GM12864 (cell line): ENCODE results near the gene GOLGA6L25.
A peak's percentile ranks its signal among the peaks of the same experiment; 100 is the strongest.
"Not testable (repeated sequence)": the region's sequence is repeated elsewhere in the genome, so short reads cannot be mapped to it uniquely, and the experiment has no call there.

Experiments
- DNase-seq: peaks from one replicate; pipeline ENCODE4 v3.0.0-alpha.2; 2011; ENCODE audit warnings: low read depth
- H3K4me3 ChIP-seq: 2 replicates; pipeline ENCODE4 v1.5.1; 2011; ENCODE audit warnings: mild to moderate bottlenecking, low read depth, low read length, control low read depth

Gene GOLGA6L25, protein sequence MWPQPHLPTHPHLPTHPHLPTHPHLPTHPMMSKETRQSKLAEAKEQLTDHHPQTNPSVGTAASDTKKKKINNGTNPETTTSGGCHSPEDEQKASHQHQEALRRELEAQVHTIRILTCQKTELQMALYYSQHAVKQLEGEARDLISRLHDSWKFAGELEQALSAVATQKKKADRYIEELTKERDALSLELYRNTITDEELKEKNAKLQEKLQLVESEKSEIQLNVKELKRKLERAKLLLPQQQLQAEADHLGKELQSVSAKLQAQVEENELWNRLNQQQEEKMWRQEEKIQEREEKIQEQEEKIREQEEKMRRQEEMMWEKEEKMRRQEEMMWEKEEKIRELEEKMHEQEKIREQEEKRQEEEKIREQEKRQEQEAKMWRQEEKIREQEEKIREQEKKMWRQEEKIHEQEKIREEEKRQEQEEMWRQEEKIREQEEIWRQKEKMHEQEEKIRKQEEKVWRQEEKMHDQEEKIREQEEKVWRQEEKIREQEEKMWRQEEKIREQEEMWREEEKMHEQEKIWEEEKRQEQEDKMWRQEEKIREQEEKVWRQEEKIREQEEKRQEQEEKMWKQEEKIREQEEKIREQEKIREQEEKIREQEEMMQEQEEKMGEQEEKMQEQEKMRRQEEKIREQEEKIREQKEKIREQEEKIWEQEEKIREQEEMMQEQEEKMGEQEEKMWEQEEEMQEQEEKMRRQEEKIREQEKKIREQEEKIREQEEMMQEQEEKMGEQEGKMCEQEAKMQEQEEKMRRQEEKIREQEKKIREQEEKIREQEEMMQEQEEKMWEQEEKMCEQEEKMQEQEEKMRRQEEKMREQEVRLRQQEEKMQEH

DNA sequence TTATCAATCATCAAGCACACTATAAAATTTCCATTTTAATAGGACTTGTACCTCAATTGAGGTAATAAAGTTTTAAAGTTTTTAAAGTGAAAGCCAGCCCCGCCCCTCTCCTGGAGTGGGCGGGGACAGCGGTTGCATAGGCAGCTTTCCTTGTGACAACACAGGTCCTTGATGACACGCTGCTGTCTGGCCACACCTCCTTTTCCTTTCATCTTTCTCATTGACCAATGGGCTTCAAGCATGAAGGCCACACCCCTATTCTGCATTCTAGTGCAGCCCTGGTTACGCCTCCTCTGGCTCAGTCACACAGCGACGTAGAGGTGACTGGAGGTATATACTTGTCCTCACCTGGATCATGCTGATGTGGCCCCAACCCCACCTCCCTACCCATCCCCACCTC, at the start of gene GOLGA6L25:
Gene GOLGA6L25, plus strand, starts transcription at position 301 of the 400 bp plus-strand sequence. Its CDS starts 61 bp downstream, at position 362.
- not testable (repeated sequence) for DNase-seq

DNA sequence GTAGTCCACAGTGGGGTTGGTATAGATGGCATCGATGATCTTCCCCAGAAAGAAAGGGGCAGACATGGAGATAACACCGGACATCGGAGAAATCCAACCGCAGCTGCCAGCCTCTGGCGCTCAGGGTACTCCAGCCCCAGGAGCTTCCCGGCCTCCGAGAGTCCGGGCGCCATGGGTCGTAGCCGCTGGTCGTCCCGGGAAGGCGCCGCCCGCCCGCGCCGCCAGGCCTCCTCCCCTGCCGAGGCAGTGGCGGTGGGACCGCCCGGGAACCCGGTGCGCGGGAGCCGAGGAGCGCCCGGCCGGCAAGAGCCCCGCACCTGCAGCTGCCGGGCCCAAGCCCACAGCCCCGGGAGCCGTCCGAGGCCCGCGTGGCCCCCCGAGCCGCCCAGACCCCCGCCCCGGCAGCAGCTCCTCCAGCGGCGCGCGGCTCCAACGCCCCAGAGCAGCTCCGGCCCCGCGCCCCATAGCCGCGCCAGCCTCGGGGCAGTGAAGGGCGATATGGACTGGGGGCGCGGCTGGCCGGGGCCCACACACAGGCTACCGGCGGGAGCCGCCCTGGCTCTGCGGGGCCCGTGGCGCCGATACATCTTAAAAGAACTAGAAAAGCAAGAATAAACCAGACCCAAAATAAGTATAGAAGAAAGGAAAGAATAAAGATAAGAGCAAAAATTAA, 45.0 kb upstream of the GOLGA6L25 start:
- H3K4me3 ChIP-seq, DNase-seq: not testable (repeated sequence)

More for the DNA sequence above, at the start of gene GOLGA6L25:
- H3K4me3 ChIP-seq, result not testable (repeated sequence)

DNA sequence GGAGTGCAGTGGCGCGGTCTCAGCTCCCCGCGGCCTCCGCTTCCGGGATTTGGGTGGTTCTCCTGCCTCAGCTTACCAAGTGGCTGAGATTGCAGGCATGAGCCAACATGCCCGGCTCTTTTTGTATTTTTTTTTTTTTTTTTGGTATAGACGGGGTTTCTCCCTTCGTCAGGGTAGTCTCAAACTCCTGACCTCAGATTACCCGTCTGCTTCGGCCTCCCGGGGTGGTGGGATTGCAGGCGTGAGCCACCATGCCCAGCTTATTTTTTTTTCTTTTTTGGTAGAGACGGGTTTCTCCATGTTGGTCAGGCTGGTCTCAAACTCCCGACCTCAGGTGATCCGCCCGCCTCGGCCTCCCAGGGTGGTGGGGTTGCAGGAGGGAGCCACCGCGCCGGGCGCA, 39.2 kb upstream of the GOLGA6L25 start:
- not testable (repeated sequence) for DNase-seq, H3K4me3 ChIP-seq

DNA sequence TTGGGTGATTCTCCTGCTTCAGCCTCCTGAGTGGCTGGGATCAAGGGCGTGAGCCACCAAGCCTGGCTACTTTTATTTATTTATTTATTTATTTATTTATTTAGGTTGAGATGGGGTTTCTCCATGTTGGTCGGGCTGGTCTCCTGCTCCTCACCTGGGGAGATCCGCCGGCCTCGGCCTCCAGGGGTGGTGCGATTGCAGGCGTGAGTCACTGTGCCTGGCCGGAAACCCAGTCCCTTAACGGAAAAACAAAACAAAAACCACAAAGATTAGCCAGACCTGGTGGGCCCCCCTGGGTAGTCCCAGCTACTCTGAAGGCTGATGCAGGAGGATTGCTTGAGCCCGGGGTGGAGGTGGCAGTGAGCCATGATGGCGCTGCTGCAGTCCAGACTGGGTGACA, 38.2 kb upstream of the GOLGA6L25 start:
- not testable (repeated sequence) for DNase-seq, H3K4me3 ChIP-seq

DNA sequence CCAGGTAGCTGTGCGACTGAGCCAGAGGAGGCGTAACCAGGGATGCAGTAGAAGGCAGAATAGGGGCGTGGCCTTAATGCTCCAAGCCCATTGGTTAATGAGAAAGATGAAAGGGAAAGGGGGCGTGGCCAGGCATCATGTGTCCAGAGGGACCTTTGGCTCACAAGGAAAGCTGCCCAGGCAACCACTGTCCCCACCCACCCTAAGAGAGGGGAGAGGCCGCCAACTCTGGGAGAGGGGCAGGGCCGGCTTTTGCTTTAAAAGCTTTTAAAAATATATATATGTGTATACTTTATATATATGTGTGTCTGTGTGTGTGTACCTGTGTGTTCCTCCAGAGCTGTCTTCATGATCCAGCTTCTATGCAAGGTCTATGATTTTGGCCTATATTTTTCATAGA, 20.4 kb upstream of the GOLGA6L25 start, which contains the start of gene GOLGA8G:
Gene GOLGA8G, minus strand, starts transcription at position 18 of the 400 bp plus-strand sequence. CDS start 62 bp downstream, outside the sequence.
- DNase-seq, H3K4me3 ChIP-seq: not testable (repeated sequence)

DNA sequence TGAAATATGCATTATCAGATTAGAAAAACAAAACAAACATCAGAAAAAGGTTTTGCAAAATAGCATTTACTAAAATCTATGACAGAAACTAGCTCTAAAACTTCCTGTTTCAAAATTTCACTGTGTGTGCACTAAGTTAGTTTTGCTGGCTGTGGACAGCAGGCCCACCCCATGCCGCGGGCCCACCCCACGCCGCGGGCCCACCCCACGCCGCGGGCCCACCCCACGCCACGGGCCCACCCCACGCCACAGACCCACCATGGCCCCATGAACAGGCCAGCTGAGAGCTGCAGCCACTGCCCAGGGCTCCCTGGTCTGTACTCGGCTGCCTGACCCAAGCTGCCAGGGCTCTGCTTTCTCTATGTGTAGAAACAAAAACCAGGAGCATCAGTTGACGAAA, 20.0 kb downstream of the GOLGA6L25 start:
- H3K4me3 ChIP-seq, DNase-seq: not testable (repeated sequence)

DNA sequence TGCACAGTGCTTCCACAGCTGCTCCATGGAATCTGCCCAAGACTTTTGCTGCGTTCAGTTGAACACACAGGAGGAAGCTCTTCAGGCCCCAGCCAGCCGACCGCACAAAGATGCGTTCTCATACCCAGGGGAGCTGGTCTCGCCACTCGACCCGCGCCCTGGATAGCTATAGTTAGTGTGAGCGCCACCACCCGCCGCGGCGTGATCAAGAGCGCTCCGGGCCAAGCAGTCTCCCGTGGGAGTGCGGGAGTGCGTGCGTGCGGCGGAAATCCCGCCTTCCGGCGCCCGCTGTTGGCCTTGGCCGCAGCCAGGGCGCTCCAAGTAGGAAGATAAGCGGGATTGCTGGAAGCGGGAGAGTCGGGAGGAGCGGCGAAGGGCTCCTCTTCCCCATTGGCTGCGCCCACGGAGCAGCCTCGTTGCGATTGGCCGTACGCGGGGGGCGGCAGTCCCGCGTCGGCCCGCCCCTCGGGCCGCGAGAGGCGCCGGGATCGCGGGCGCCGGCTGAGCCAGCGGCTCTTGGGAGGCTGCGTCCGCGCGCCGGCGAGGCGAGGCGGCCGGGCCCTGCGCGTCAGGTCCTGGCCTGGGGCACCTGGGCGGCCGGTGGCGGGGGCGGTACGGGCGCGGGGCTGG, 35.7 kb downstream of the GOLGA6L25 start:
- not testable (repeated sequence) for H3K4me3 ChIP-seq, DNase-seq

DNA sequence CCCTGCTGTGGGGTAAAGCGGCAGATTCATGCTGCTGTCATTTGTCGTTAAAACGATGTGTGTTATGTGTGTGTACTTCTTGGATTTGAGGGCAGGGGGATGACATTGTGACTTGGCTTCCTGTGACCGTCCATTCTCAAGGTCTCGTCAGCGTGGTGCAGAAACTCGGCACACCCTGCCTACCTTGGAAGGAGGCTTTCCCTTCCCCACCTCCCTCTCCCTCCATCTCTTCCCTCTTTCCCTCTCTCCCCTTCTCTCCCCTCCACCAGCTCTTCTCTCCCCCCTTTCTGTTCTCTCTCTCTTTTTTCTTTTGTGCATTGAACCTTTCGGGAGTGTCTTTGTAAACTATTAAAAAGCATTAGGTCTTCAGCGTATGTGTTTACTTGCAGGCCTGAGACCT, 36.4 kb downstream of the GOLGA6L25 start:
- not testable (repeated sequence) for DNase-seq
- peak overlapping the region; percentile 44 for H3K4me3 ChIP-seq

DNA sequence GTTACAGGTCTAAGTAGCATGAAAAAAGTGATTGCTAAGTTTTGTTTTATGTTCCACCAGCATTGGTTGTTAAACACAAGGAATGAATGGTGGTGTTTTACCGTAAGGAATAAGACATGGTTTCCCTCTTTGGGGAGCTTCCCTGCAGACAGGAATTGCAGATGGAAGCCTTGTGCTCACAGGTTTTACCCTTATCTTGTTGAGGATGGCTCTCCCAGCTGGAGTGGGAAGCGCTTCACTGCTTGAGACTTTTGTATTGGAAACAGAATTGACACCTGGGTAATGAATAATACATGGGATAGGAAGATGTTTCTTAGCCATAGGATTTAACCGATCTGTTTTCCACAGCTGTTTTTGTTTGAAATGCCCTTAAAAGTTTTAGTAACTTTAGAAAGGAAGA, 39.0 kb downstream of the GOLGA6L25 start:
- not testable (repeated sequence) for DNase-seq, H3K4me3 ChIP-seq

DNA sequence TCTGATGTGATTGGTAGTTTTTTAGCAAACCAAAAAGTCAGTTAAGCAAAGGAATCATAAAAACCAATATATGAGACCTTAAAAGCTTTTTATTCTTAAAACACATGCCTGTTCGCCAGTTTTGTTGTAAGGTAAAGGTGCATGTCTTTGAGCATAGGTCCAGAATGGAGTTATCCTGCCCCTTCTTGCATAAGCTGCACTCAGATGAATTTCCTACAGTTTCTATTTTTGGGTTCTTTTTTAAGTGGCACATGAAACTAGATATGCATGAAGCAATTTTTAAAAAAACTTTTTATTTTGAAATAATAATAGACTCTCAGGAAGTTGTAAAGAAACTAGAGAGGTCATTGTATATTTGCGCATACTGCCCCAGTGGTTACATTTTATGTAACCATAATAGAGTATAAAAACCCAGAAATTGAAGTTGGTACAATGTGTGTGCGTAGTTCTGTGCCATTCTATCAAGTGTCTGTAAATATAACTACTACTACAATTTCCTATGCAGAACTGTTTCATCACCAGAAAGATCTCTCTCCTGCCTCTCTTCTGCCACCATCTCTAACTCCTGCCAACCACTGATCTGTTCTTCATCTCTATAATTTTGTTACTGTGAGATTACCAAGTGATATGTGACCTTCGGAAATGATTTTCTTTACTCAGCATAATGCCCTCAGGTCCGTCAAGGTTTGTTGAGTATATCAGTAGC, 40.2 kb downstream of the GOLGA6L25 start:
- H3K4me3 ChIP-seq, DNase-seq: not testable (repeated sequence)

DNA sequence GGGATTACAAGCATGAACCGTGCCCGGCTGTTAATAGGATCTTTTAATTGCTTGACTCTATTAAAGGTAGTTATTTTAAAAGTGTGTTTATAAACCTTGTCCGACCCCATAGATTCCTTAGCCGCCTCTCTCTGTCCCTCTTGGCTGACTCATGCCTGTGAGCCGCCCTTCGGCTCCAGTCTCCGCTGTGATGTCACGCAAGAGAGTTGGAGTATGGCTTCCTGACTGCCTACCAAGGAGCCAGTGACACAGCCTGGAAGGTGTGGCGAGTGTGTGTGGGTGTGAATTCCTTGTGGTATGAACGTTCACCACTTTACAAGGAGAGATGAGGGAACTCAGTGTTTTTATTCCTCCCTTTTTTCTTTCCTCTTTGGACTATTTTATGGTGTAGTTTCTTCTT, 44.1 kb downstream of the GOLGA6L25 start:
- H3K4me3 ChIP-seq, DNase-seq: not testable (repeated sequence)

DNA sequence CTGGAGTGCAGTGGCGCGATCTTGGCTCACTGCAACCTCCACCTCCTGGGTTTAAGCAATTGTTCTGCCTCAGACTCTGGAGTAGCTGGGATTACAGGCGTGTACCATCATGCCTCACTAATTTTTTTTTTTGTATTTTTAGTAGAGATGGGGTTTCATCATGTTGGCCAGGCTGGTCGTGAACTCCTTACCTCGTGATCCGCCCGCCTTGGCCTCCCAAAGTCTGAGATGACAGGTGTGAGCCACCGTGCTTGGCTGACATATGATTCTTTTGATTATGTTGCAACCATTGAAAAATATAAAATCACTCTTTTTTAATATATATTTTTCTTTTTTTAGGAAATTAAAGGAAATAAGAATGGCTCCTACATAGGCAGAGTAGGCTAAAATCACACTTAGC, 44.8 kb downstream of the GOLGA6L25 start:
- not testable (repeated sequence) for DNase-seq, H3K4me3 ChIP-seq

DNA sequence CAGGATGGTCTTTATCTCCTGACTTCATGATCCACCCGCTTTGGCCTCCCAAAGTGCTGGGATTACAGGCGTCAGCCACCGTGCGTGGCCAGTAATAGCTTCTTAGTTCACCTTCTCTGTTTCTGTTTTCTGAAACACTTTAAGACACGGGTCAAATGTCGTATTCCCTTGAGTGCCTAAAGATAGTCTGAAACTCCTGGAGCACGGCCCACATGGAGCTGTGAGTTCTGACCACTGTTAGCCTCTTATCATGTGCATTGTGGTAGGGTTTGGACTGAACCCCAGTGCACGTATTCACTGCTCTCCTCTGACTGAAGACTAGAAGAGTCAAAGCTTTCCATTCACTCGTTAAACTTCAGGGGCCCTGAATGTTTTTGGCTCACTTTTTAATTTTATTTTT, 48.8 kb downstream of the GOLGA6L25 start:
- H3K4me3 ChIP-seq, result not testable (repeated sequence)

More for the DNA sequence above, 48.8 kb downstream of the GOLGA6L25 start:
- DNase-seq, result not testable (repeated sequence)
